ENCODE measurements around the gene SHB.

The SHB gene

GRCh38 chr9:38068701-38069628 is at the start of gene SHB:
Gene SHB, minus strand, starts transcription at chr9:38069227. Its CDS starts 582 bp downstream, at chr9:38068645.
- DNase-seq (ENCODE audit: low read depth, low spot score): peak; percentile 91

- DNase-seq (ENCODE audit: low read depth, low spot score): no peak
Observed at GRCh38 chr9:38117651-38118050, 48.6 kb upstream of the SHB start.

GRCh38 chr9:38114905-38115304 is 45.9 kb upstream of the SHB start:
- DNase-seq (ENCODE audit: low read depth, low spot score): no peak

GRCh38 chr9:38112456-38112855 is 43.4 kb upstream of the SHB start:
- no peak for DNase-seq (ENCODE audit: low read depth, low spot score)

DNA sequence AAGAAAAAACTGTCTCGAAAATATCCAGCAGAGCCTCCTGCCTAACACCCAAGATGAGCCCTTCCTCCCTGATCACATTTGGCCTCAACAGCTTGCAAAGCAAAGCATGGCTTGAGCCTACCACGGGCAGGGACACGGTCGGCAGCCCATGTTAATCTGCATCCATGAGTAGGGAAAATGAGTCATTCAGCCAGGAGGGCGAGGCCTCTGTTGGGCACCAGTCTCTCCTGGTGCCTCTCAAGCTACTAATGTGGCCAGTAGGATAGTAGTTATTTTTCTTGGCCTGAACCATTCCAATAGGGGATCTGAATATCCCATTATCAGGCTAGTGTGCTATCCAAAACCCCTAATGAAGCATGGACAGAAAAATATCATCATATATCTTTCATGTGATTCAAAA is 43.0 kb upstream of the SHB start:
- DNase-seq (ENCODE audit: low read depth, low spot score): peak; percentile 11

GRCh38 chr9:38110476-38110875 is 41.4 kb upstream of the SHB start:
- DNase-seq (ENCODE audit: low read depth, low spot score): no peak

DNA sequence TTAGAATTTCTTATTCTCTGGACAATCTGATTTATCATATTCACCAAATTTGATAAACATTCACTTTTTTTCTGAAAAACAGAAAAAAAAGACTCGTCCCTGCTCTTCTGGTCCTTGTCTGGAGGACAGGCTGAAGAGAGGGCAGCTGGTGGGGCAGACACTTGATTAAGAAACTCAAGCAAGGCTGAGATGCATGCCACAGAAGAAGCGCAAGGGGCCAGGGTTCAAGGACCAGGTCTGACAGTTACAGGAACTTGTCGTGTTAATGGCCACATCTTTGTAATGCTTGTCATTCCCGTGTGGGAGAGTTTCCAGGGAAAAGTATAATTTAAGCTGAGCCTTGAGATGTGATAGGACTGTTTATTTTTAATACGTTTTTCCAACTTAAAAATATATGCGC is 40.6 kb upstream of the SHB start:
- DNase-seq (ENCODE audit: low read depth, low spot score): no peak

GRCh38 chr9:38108326-38108725 is 39.3 kb upstream of the SHB start:
- no peak for DNase-seq (ENCODE audit: low read depth, low spot score)

DNA sequence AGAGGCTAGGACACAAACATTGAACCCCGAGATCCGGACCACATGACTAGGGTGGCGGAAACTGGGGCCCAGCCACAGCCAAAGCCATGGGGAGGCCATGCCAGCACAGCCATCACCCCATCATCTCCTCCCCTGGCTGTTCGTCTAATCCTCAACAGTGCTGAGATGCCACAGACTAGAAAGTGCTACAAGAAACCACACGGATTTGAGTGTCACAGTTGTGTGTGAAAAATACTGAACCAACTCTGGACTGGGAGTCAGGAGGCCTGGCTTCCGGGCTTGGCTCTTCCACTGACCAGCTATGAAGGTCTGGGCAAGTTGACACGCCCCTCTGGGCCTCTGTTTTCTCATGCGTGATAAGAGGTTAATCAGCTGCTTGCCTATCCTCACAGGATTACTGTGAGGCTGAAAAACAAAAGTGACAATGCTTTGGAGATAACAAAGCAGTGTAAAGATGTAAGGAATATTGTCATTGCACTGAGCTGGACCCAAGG is 38.8 kb upstream of the SHB start:
- DNase-seq (ENCODE audit: low read depth, low spot score): peak; percentile 27

DNA sequence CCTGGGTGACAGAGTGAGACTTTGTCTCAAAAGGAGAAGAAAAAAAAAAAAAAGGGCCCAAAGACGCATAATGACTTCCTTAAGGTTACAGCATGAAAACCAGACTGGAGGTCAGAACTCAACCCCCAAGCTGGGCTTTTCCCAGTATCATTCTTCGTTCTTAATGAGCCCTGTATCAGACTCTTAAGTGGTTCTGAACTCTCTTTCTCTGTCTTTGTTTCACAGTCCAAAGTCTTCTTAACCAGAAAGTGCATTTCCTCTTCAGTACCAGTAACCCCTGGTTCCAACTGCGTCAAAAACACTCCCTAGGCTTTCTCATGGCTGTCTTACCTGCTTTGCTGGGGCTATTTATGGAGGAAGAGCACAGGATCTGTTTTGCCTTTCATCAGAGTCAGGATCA is 38.4 kb upstream of the SHB start:
- DNase-seq (ENCODE audit: low read depth, low spot score): no peak

DNA sequence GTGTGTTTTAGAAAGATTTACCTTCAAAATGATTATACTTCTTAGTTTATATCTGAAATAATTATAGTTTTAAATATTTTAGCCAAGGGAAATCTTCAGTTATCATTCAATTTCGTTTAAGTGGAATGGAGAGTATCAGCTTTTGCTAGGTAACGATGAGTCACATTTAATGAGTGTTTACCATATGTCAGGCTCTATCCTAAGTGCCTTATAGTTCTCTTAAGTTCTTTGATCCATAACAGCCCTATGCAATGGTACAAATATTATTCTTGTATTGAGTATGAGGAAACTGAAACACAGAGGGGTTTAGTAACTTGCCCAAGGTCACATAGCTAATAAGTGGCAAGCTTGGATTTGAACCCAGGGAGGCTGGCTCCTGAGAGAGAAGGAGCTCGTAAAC is 37.5 kb upstream of the SHB start:
- no peak for DNase-seq (ENCODE audit: low read depth, low spot score)

DNA sequence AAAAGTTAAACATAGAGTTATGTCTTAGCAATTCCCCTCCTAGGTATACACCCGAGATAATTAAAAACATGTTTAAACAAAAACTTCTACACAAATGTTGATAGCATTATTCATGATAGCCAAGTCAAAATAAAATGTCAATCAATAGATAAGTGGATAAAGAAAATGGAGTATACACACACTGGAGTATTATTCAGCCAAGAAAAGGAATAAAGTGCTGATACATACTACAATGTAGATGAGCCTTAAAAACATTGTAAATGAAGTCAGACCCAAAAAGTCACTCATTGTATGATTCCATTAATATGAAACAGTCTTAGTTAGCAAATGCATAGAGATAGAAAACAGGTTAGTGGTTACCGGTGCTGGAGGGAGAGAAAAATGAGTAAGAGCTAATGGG is 34.3 kb upstream of the SHB start:
- DNase-seq (ENCODE audit: low read depth, low spot score): no peak

DNA sequence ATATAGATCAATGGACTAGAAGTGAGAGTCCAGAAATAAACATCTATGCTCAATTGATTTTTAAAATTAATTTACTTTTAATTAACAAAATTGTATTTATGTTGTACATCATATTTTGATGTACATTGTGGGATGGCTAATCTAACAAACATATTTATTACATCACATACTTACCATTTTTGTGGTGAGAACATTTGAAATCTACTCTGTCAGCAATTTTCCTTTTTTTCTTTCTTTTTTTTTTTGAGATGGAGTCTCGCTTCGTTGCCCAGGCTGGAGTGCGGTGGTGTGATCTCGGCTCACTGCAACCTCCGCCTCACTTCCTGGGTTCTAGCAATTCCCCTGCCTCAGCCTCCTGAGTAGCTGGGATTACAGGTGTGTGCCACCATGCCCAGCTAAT is 32.4 kb upstream of the SHB start:
- DNase-seq (ENCODE audit: low read depth, low spot score): no peak

DNA sequence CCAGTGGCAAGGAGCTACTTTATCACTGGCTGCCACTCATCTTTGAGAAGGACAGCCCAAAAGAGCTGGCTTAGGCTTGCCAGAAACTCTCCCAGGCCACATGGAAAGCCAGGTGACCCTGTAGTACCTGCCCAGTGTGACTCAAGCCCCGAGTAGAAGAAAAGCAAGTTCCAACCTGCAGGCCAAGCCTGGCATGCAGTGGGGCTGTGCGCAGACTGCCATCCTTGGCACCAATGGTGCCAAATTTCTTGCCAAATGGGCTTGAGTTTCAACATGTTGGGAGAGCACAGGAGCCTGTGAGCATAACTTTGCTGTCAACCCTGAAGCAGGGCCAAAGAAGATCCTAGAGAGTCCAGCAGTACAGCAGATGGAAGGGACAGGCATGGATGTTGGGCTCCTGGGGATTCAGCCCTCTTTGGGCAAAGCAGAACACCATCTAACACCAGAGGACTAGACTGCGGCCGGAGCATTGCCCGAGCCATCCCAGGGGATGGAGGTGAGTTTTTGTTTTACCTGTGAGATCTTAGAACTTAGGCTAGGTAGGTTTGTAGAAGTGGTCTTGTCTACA is 27.3 kb upstream of the SHB start:
- no peak for DNase-seq (ENCODE audit: low read depth, low spot score)

- no peak for DNase-seq (ENCODE audit: low read depth, low spot score)
Observed at GRCh38 chr9:38094165-38094564, 25.1 kb upstream of the SHB start.

DNA sequence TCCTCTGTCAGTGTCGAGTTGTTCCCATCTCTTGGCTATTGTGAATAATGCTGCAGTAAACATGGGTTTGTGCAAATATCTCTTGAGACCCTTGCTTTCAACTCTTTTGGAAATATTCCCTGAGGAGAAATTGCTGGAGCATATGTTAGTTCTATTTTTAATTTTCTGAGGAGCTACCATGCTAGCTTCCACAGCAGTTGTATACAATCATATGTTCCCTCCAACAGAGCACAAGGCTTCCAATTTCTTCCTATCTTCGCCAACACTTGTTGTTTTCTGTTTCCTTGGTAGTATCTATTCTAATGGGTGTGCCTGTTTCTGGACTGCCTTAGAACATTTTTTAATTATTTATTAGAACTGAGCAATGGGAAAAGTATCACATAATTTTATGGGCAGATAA is 23.6 kb upstream of the SHB start:
- DNase-seq (ENCODE audit: low read depth, low spot score): no peak

GRCh38 chr9:38092200-38092524 is 23.1 kb upstream of the SHB start:
- no peak for DNase-seq (ENCODE audit: low read depth, low spot score)

DNA sequence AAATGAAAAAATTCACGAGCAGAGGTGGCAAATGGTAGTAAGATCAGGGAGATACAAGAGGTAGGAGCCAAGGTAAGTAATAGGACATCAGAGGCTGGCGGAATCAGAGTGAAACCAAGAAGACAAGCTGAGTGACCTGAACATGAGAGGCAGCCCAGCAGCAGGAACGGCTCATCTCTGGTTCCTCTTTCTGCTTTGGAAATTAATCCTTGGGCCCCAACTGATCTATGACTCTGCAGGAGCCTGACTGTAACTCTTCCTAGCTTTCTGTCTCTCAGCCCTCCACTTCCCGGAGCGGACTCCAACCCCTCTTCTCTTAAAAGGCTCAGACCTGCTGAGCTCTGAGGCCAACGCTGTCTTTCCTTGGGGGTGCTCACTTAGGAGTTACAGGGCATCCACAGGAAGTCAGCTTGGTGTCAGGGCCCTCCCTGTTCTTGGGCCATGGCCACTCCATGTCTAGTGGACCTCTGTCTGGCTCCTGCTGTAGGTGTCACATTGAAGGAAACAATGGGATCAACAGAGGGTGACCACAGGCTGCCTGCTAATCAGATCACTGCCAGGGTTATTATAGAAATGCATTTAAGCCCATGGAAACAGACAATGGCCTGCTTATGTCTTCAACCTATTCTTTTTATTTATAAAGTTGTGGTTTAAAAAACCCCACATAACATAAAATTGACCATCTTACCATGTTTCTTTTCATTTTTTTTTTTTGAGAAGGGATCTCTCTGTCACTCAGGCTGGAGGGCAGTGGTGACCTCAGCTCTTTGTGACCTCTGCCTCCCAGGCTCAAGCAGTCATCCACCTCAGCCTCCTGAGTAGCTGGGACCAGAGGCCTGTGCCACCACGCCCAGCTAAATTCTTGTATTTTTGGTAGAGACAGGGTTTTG is 22.5 kb upstream of the SHB start:
- DNase-seq (ENCODE audit: low read depth, low spot score): no peak

- DNase-seq (ENCODE audit: low read depth, low spot score): no peak
Observed at GRCh38 chr9:38090170-38090569, 21.1 kb upstream of the SHB start.

- no peak for DNase-seq (ENCODE audit: low read depth, low spot score)
Observed at GRCh38 chr9:38089387-38090165, 20.5 kb upstream of the SHB start.

Data from astrocyte of the hippocampus (primary cell).